ENCODE results near the gene KCND2.

KCND2 gene

DNA sequence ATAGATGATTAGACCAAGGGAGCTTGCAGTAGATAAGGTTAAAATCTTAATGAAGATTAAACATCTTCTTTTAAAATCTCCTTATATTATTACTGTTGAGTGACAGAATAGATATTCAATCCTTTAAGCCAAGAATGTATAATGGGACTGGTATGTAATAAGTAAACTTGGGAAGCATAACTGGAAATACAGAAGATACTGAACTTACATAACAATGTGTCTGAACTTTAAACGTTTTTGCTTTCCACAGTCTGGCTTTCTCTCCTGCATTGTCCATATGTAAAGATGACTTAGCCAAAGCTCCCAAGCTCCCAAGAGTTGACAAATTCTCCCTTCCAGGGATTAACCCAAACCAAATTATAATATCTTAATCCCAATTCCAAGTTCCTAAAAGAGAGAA is 129.8 kb downstream of the KCND2 start:
- peak; percentile 12 for DNase-seq (ENCODE audit: low read depth)
- H3K4me3 ChIP-seq (ENCODE audit: low read depth, low read length): no peak overlapping the region
- TF ChIP-seq, protein P1, sequence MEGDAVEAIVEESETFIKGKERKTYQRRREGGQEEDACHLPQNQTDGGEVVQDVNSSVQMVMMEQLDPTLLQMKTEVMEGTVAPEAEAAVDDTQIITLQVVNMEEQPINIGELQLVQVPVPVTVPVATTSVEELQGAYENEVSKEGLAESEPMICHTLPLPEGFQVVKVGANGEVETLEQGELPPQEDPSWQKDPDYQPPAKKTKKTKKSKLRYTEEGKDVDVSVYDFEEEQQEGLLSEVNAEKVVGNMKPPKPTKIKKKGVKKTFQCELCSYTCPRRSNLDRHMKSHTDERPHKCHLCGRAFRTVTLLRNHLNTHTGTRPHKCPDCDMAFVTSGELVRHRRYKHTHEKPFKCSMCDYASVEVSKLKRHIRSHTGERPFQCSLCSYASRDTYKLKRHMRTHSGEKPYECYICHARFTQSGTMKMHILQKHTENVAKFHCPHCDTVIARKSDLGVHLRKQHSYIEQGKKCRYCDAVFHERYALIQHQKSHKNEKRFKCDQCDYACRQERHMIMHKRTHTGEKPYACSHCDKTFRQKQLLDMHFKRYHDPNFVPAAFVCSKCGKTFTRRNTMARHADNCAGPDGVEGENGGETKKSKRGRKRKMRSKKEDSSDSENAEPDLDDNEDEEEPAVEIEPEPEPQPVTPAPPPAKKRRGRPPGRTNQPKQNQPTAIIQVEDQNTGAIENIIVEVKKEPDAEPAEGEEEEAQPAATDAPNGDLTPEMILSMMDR (conservative IDR thresholded peaks at IDR 0.05; ENCODE audit: low read depth, low read length): no peak

DNA sequence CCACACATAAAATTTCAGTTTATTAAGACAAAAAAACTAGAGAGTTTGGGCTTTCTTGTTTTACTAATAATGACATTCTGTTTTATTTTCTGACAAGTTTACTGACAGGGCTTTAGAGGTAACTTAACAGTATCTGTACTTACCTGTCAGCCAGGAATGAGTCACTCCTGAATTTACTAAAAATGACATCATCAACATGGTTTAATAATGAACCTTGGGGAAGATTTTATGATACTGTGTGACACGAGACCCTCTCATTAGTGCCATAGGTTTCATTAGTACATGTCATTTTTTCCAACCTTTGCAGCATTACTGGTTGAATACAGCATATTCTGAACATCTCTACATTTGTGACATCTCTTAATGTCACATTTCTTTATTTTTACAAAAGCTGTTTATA is 131.1 kb downstream of the KCND2 start:
- no peak for DNase-seq (ENCODE audit: low read depth)
- TF ChIP-seq, protein P1 (conservative IDR thresholded peaks at IDR 0.05; ENCODE audit: low read depth, low read length): no peak
- H3K4me3 ChIP-seq (ENCODE audit: low read depth, low read length): no peak overlapping the region

DNA sequence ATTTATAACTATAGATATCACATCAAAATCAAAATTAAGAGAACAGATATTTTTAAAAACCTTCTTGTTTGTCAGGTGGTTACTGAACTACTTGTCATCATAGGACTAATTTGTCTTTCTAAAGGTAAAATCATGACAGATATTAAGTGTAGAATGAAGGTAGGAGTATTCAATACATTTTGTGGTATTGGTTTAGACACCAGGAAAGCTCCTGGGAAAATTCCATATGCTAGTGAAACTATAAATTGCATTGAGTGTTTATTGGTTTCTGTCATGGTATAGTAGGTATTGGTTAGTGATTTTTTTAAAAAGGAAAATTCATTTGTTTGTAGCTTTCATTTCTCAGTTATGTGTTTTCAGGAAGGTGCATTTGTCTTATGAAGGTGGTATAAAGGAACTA is 132.7 kb downstream of the KCND2 start:
- H3K4me3 ChIP-seq (ENCODE audit: low read depth, low read length): no peak overlapping the region
- TF ChIP-seq, protein P1 (conservative IDR thresholded peaks at IDR 0.05; ENCODE audit: low read depth, low read length): no peak
- DNase-seq (ENCODE audit: low read depth): no peak

DNA sequence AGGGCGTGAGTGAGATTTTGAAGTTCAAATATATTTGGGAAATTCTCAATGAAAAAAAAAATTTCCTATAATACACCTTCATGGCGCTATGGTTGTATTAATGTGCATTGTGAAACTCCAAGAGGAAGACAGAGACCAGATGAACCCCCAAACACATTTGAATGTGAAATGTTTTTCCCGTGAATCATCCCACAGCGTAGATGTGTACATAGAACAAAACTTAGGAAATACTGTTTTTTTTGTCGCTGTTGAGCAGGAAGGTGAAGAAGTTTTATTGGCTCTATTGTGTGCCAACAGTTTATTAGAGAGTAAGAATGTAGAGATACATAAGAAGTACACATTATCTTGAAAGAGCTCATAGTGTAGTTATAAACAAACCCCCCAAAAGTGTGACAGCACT is 134.0 kb downstream of the KCND2 start:
- DNase-seq (ENCODE audit: low read depth): peak; percentile 20
- H3K4me3 ChIP-seq (ENCODE audit: low read depth, low read length): no peak overlapping the region

DNA sequence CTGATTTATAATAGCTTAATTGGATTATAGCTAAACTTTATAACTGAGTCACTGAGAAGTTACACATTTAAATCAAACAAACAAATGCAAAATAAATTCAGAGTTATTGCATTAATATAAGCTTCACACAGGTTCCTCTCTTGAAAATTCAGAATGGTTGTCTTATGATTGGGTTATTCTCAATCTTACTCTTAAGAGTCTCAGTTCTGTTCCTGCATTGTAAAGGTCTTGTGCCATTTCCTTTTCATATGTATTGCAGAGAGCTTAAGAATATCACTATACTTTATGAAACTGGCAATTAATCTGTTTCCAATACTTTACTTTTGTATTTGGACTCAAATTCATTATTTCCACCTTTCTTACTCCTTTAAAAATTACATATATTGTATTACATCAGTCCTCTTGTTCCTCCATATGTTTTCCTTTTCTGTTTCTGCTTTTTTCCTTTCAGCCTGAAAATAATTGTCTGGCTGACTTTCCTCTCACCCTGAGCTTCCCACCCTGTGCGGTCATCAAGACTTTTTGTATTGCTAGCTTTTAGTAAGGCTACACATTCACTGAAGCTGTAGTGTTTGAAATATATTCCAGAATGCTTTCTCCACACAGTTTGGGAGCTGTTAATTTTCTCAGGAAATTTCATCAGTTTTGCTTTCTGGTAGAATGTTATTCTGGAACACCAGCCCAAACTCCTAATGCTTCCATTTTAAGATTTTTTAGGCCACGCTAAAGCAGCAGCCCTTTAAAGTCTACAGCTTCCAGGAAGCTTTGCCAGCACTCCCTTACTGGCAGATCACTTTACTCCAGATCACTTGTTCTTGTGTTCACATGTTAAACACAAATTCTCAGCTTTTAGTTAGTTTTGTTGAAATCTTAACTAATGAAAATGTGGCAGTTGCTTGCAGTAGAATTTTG is 139.4 kb downstream of the KCND2 start:
- no peak overlapping the region for H3K4me3 ChIP-seq (ENCODE audit: low read depth, low read length)
- TF ChIP-seq, protein P1 (conservative IDR thresholded peaks at IDR 0.05; ENCODE audit: low read depth, low read length): no peak
- no peak for DNase-seq (ENCODE audit: low read depth)

More for the DNA sequence above, 134.0 kb downstream of the KCND2 start:
- TF ChIP-seq, protein P1 (conservative IDR thresholded peaks at IDR 0.05; ENCODE audit: low read depth, low read length): no peak

DNA sequence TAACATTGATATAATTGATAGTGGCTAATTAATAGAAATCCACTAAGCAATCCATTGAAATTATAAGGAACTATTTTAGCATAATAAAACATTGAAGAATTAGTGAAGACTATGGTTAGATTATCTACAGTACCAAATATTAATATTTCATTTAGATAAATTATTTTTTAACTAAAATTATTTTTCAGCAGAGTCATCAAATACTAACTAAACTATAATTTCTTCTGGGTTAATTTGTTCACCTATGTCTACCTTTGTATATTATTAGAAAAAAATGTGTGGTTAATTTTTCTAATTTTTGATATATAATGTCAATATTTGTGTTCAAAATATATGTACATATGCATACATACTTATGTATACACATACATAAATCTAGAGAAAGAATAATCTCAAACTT is 140.2 kb downstream of the KCND2 start:
- TF ChIP-seq, protein P1 (conservative IDR thresholded peaks at IDR 0.05; ENCODE audit: low read depth, low read length): no peak
- no peak overlapping the region for H3K4me3 ChIP-seq (ENCODE audit: low read depth, low read length)
- no peak for DNase-seq (ENCODE audit: low read depth)
